Keratinocyte (primary cell): ENCODE results near the gene CDH13. TPM values are rescaled to one million over a fixed set of nuclear protein-coding genes. Genes with fewer than 3 reads are reported as not detected.

Experiments used
- DNase-seq: peaks from one replicate; pipeline ENCODE4 v3.0.0-alpha.2; 2011; ENCODE audit warnings: low read depth, missing footprints, low spot score
- FAIRE-seq: peaks from 2 replicates; lab custom pipeline; 2011; peaks lifted over from hg19 to GRCh38; lab: Jason Lieb, UNC
- H2AFZ ChIP-seq: 2 replicates; pipeline ENCODE4 v1.6.0; 2012; ENCODE audit warnings: low read length, control low read depth, inconsistent platforms; ENCODE audit not compliant: control insufficient read depth
- H3K27ac ChIP-seq: 2 replicates; pipeline ENCODE4 v1.5.1; 2011; ENCODE audit warnings: low read length; ENCODE audit not compliant: control insufficient read depth, insufficient read depth
- H3K27me3 ChIP-seq: 3 replicates; pipeline ENCODE4 v1.6.0; 2011; ENCODE audit warnings: low read length; ENCODE audit not compliant: control insufficient read depth, insufficient read depth; ENCODE audit errors: extremely low read depth
- H3K36me3 ChIP-seq, 2 experiments: 2 replicates in 1 of 2; 3 replicates in 1 of 2; pipeline ENCODE4 v1.5.1; 2011; ENCODE audit warnings: low read length in 2 of 2, mild to moderate bottlenecking in 1 of 2; ENCODE audit not compliant: control insufficient read depth in 2 of 2, insufficient read depth in 2 of 2; ENCODE audit errors: extremely low read depth in 1 of 2
- H3K4me1 ChIP-seq: 3 replicates; pipeline ENCODE4 v1.5.1; 2011; ENCODE audit warnings: low read length; ENCODE audit not compliant: control insufficient read depth, insufficient read depth; ENCODE audit errors: extremely low read depth
- H3K4me2 ChIP-seq: 3 replicates; pipeline ENCODE4 v1.6.0; 2011; ENCODE audit warnings: low read depth, low read length; ENCODE audit not compliant: control insufficient read depth, insufficient read depth; ENCODE audit errors: extremely low read depth
- H3K4me3 ChIP-seq, 3 experiments: fragments of 200-600 bp in 1 of 3; sonication (generic) in 1 of 3; 2 replicates in 2 of 3; 3 replicates in 1 of 3; pipeline ENCODE4 v1.5.1; 2011 to 2016; ENCODE audit warnings: low read length in 3 of 3, mild to moderate bottlenecking in 3 of 3, control low read depth in 2 of 3, inconsistent platforms in 1 of 3, low read depth in 1 of 3, mixed read lengths in 1 of 3, mixed run types in 1 of 3, moderate library complexity in 1 of 3; ENCODE audit not compliant: control insufficient read depth in 2 of 3, insufficient read depth in 2 of 3; ENCODE audit errors: extremely low read depth in 1 of 3
- H3K79me2 ChIP-seq: 2 replicates; pipeline ENCODE4 v1.6.0; 2012; ENCODE audit warnings: low read length; ENCODE audit not compliant: control insufficient read depth, insufficient read depth
- H3K9ac ChIP-seq: 3 replicates; pipeline ENCODE4 v1.6.0; 2011; ENCODE audit warnings: low read length; ENCODE audit not compliant: control insufficient read depth, insufficient read depth; ENCODE audit errors: extremely low read depth
- H3K9me1 ChIP-seq: 3 replicates; pipeline ENCODE4 v1.6.0; 2011; ENCODE audit warnings: low read length; ENCODE audit not compliant: control insufficient read depth, insufficient read depth; ENCODE audit errors: extremely low read depth
- H3K9me3 ChIP-seq: 2 replicates; pipeline ENCODE4 v1.5.1; 2012; ENCODE audit warnings: low read depth, low read length; ENCODE audit not compliant: control insufficient read depth
- H4K20me1 ChIP-seq: 3 replicates; pipeline ENCODE4 v1.6.0; 2011; ENCODE audit warnings: low read length; ENCODE audit not compliant: control insufficient read depth, insufficient read depth; ENCODE audit errors: extremely low read depth
- CTCF ChIP-seq, 3 experiments: IDR thresholded peaks in 1 of 3; conservative IDR thresholded peaks in 1 of 3; optimal IDR thresholded peaks in 1 of 3; 2 replicates in 2 of 3; 3 replicates in 1 of 3; pipeline versions ENCODE3 to v1.5.1; 2011; ENCODE audit warnings: low read length in 3 of 3, mild to moderate bottlenecking in 3 of 3, moderate library complexity in 2 of 3, control low read depth in 1 of 3, inconsistent platforms in 1 of 3; ENCODE audit not compliant: insufficient read depth in 2 of 3; ENCODE audit errors: extremely low read depth in 1 of 3
- EZH2 ChIP-seq: IDR thresholded peaks from one replicate; pipeline ENCODE4 v1.6.1; 2012; ENCODE audit warnings: inconsistent platforms, mild to moderate bottlenecking, low read length, moderate library complexity
- dilution Hi-C: fragments of 300-500 bp; cut with MboI; formaldehyde crosslinking; loops from one replicate; pipeline ENCODE4 v1.7.0; 2020; ENCODE audit warnings: low sequenced_read_pairs; ENCODE audit not compliant: extremely low pct_ligation_motif_present
- polyA plus RNA-seq, 5 experiments: library from polyadenylated mRNA; depleted of rRNA in 3 of 5; stranded (reverse) in 3 of 5; stranded (forward) in 1 of 5; unstranded in 1 of 5; fragments of >200 nt; gene quantifications; 1 replicate in 1 of 5; 2 replicates in 3 of 5; 3 replicates in 1 of 5; pipeline versions ENCODE4 v1.2.1 to v1.2.3, GENCODE V29; 2011 to 2012; ENCODE audit warnings: missing spikeins in 2 of 5, low read depth in 1 of 5, low replicate concordance in 1 of 5

Gene CDH13
- polyA plus RNA-seq, 1 donor (not counting 4 experiments of a cell fraction or from before 2014, with no cell fraction given) = 111 TPM

GRCh38 chr16:83803811-83804210, 1177.0 kb downstream of the CDH13 start:
- DNase-seq (no peak), FAIRE-seq (no peak)
- no peak for TF ChIP-seq EZH2
- TF ChIP-seq CTCF (optimal IDR thresholded peaks at IDR 0.05 in 1 of 3, IDR thresholded peaks at IDR 0.05 in 1 of 3, conservative IDR thresholded peaks at IDR 0.05 in 1 of 3; ENCODE audit: extremely low read depth in 1 of 3, insufficient read depth in 2 of 3, low read length in 3 of 3) = no peak
- no peaks in the 10 kb centered on the region for H3K36me3 ChIP-seq
- H3K27ac ChIP-seq = no peak overlapping the region
- H3K9me3 ChIP-seq = no peaks in the 10 kb centered on the region
- no peak overlapping the region for H3K4me2 ChIP-seq
- dilution Hi-C loops = no loop called here
- H2AFZ ChIP-seq = no peak overlapping the region
- no peaks in the 10 kb centered on the region for H3K27me3 ChIP-seq
- H4K20me1 ChIP-seq = peaks cover 1% of the 10 kb centered on the region
- H3K79me2 ChIP-seq = peaks cover 9% of the 10 kb centered on the region
- H3K9ac ChIP-seq = no peak overlapping the region
- H3K9me1 ChIP-seq = no peaks in the 10 kb centered on the region
- H3K4me3 ChIP-seq = no peak overlapping the region
- peaks cover 19% of the 10 kb centered on the region for H3K4me1 ChIP-seq

GRCh38 chr16:83804366-83804765, 1177.6 kb downstream of the CDH13 start:
- H3K9me3 ChIP-seq = no peaks in the 10 kb centered on the region
- dilution Hi-C loops = no loop called here
- no peak overlapping the region for H3K4me2 ChIP-seq
- peaks cover 23% of the 10 kb centered on the region for H3K4me1 ChIP-seq
- H3K9me1 ChIP-seq = no peaks in the 10 kb centered on the region
- no peaks in the 10 kb centered on the region for H3K36me3 ChIP-seq
- no peak overlapping the region for H3K27ac ChIP-seq
- H3K27me3 ChIP-seq = no peaks in the 10 kb centered on the region
- DNase-seq (no peak), FAIRE-seq (no peak)
- H4K20me1 ChIP-seq = peaks cover 3% of the 10 kb centered on the region
- peaks cover 14% of the 10 kb centered on the region for H3K79me2 ChIP-seq
- H3K4me3 ChIP-seq = no peak overlapping the region
- no peak overlapping the region for H2AFZ ChIP-seq
- no peak overlapping the region for H3K9ac ChIP-seq
- TF ChIP-seq EZH2 (no peak), CTCF (optimal IDR thresholded peaks at IDR 0.05 in 1 of 3, IDR thresholded peaks at IDR 0.05 in 1 of 3, conservative IDR thresholded peaks at IDR 0.05 in 1 of 3; ENCODE audit: extremely low read depth in 1 of 3, insufficient read depth in 2 of 3, low read length in 3 of 3) (no peak)
